Parathyroid adenoma (tissue), 2 donors: ENCODE measurements around the gene CEP43.

ENCODE experiments used
- H2AFZ ChIP-seq: fragments of 300-600 bp; sonication (generic); one replicate; pipeline ENCODE4 v1.7.0; 2017; ENCODE audit warnings: antibody characterized with exemption, mild to moderate bottlenecking
- H3K27ac ChIP-seq: fragments of 300-600 bp; sonication (generic); one replicate; pipeline ENCODE4 v1.7.0; 2017
- H3K27me3 ChIP-seq: fragments of 300-600 bp; sonication (generic); one replicate; pipeline ENCODE4 v1.7.0; 2017; ENCODE audit warnings: low read length; ENCODE audit not compliant: control insufficient read depth, insufficient read depth
- H3K36me3 ChIP-seq: fragments of 300-600 bp; sonication (generic); one replicate; pipeline ENCODE4 v1.7.0; 2017; ENCODE audit warnings: low read length; ENCODE audit not compliant: control insufficient read depth, insufficient read depth
- H3K4me1 ChIP-seq: fragments of 300-600 bp; sonication (generic); one replicate; pipeline ENCODE4 v1.7.0; 2017; ENCODE audit warnings: control low read depth
- H3K4me2 ChIP-seq: fragments of 300-600 bp; sonication (generic); one replicate; pipeline ENCODE4 v1.7.0; 2017; ENCODE audit warnings: low read length
- H3K4me3 ChIP-seq: fragments of 300-600 bp; sonication (generic); one replicate; pipeline ENCODE4 v1.7.0; 2017; ENCODE audit warnings: low read depth, low read length
- H3K79me2 ChIP-seq: fragments of 300-600 bp; sonication (generic); one replicate; pipeline ENCODE4 v1.7.0; 2017; ENCODE audit warnings: control low read depth
- H3K9ac ChIP-seq: fragments of 300-600 bp; sonication (generic); one replicate; pipeline ENCODE4 v1.7.0; 2017; ENCODE audit warnings: mild to moderate bottlenecking
- H3K9me3 ChIP-seq: fragments of 300-600 bp; sonication (generic); one replicate; pipeline ENCODE4 v1.7.0; 2017; ENCODE audit warnings: low read length; ENCODE audit not compliant: control insufficient read depth
- TF ChIP-seq, protein P1 (sequence below): fragments of 300-600 bp; sonication (generic); IDR thresholded peaks from one replicate; pipeline ENCODE4 v1.7.0; 2017; ENCODE audit warnings: antibody characterized with exemption, mild to moderate bottlenecking
- donor health status: primary hyperparathyroidism.

CEP43 gene

GRCh38 chr6:166972101-166972500 is 27.1 kb upstream of the CEP43 start:
- Histone ChIP-seq H3K27ac (no peak overlapping the region), H3K4me3 (no peak overlapping the region), H2AFZ (no peak overlapping the region), H3K79me2 (no peaks in the 10 kb centered on the region), H3K4me1 (peaks cover 14% of the 10 kb centered on the region), H3K9ac (no peak overlapping the region), H3K36me3 (no peaks in the 10 kb centered on the region), H3K27me3 (no peaks in the 10 kb centered on the region), H3K4me2 (no peak overlapping the region), H3K9me3 (no peaks in the 10 kb centered on the region)
- TF ChIP-seq, protein P1, sequence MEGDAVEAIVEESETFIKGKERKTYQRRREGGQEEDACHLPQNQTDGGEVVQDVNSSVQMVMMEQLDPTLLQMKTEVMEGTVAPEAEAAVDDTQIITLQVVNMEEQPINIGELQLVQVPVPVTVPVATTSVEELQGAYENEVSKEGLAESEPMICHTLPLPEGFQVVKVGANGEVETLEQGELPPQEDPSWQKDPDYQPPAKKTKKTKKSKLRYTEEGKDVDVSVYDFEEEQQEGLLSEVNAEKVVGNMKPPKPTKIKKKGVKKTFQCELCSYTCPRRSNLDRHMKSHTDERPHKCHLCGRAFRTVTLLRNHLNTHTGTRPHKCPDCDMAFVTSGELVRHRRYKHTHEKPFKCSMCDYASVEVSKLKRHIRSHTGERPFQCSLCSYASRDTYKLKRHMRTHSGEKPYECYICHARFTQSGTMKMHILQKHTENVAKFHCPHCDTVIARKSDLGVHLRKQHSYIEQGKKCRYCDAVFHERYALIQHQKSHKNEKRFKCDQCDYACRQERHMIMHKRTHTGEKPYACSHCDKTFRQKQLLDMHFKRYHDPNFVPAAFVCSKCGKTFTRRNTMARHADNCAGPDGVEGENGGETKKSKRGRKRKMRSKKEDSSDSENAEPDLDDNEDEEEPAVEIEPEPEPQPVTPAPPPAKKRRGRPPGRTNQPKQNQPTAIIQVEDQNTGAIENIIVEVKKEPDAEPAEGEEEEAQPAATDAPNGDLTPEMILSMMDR: no peak

GRCh38 chr6:166976636-166977035 is 22.6 kb upstream of the CEP43 start:
- Histone ChIP-seq H3K79me2 (no peaks in the 10 kb centered on the region), H3K9me3 (no peaks in the 10 kb centered on the region), H3K4me3 (no peak overlapping the region), H3K4me1 (no peaks in the 10 kb centered on the region), H3K9ac (no peak overlapping the region), H3K27ac (no peak overlapping the region), H3K27me3 (no peaks in the 10 kb centered on the region), H3K4me2 (no peak overlapping the region), H3K36me3 (no peaks in the 10 kb centered on the region), H2AFZ (no peak overlapping the region)
- TF ChIP-seq, protein P1: no peak

- Histone ChIP-seq H3K27me3 (no peaks in the 10 kb centered on the region), H3K36me3 (no peaks in the 10 kb centered on the region), H3K4me3 (no peak overlapping the region), H3K79me2 (no peaks in the 10 kb centered on the region), H3K9me3 (no peaks in the 10 kb centered on the region), H3K4me1 (no peaks in the 10 kb centered on the region), H3K9ac (no peak overlapping the region), H2AFZ (no peak overlapping the region), H3K27ac (no peak overlapping the region), H3K4me2 (no peak overlapping the region)
- TF ChIP-seq, protein P1: no peak
Observed at GRCh38 chr6:166977621-166978525, 21.3 kb upstream of the CEP43 start.

- Histone ChIP-seq H2AFZ (no peak overlapping the region), H3K4me1 (no peaks in the 10 kb centered on the region), H3K27ac (no peak overlapping the region), H3K9me3 (no peaks in the 10 kb centered on the region), H3K36me3 (no peaks in the 10 kb centered on the region), H3K9ac (no peak overlapping the region), H3K4me2 (no peak overlapping the region), H3K79me2 (no peaks in the 10 kb centered on the region), H3K4me3 (no peak overlapping the region), H3K27me3 (no peaks in the 10 kb centered on the region)
- TF ChIP-seq, protein P1: no peak
Observed at GRCh38 chr6:166980738-166981137, 18.5 kb upstream of the CEP43 start.

DNA sequence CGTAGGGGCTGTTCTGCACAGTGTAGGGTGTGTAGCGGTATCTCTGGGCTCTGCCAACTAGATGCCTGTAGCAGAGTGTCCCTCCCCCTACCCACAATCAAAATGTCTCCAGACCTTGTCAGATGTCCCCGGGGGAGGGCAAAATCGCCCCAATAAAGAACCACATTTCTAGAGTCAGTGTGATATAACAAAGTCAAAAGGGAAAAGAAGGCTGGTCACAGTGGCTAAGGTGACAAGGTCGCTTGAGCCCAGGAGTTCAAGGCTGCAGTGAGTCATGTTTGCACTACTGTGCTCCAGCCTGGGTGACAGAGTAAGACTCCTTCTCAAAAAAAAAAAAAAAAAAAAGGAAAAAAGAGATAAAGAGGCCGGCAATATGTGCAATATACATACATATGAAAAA is 11.7 kb upstream of the CEP43 start:
- TF ChIP-seq, protein P1: no peak
- no peaks in the 10 kb centered on the region for H3K9me3 ChIP-seq
- no peak overlapping the region for H3K4me3 ChIP-seq
- no peak overlapping the region for H2AFZ ChIP-seq
- no peaks in the 10 kb centered on the region for H3K4me1 ChIP-seq
- no peak overlapping the region for H3K27ac ChIP-seq
- no peak overlapping the region for H3K4me2 ChIP-seq
- no peaks in the 10 kb centered on the region for H3K27me3 ChIP-seq
- H3K79me2 ChIP-seq: no peaks in the 10 kb centered on the region
- H3K9ac ChIP-seq: no peak overlapping the region
- H3K36me3 ChIP-seq: no peaks in the 10 kb centered on the region
